SK-N-DZ (cell line): ENCODE results near the gene SLC9A9.

Experiments
- DNase-seq: peaks from one replicate; pipeline ENCODE4 v3.0.0-alpha.2; 2015; ENCODE audit warnings: low spot score

SLC9A9 gene

DNA sequence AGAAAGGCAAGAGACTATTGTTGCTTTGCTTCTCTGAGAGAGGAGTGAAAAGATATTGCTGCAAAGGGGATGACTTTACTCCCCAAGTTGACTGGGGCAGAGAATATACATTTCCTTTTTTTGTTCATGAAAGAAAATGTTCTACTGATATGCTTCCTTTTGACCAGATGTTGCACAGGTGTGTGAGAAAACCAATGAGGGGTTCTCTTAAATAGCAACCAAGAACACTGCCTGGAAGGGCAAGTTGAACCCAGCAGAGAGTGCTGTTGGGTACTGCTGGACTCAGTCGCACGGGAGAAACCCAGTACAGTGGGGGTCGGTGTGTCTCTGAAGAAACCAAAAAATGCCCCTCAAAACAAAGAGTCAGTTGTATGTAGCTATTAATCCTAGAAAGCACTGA, 627.5 kb downstream of the SLC9A9 start:
- DNase-seq: no peak

DNA sequence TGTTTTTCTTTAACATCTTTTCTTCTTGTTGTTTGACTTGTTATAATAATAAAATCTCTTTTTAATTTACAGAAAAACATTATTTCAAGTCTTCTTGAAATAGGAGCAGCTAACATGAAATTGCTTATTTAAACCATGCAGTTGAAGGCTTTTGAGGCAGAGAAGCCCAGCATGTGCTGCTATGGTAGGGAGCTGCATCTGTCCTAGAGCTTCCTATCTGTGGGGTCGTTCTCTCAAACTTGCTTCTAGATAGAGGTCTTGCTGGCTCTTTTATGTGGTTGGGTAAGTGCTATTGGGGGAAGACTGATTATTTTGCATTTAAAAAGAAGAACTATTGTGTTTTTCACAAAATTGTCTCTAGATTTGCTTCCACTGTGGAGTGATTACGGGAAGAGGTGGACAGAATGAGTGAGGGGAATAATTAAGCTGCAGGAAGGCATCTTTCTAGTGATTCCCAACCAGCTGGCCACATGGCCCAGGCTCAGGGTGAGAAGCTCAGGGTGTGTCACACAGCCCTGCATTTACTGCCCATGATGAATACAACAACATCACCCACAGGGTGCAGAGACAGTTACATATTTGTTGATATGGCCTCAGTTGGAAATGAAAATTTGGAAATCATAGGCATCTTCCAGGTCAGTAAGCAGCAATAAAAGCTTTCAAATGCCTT, 630.0 kb downstream of the SLC9A9 start:
- DNase-seq: no peak

DNA sequence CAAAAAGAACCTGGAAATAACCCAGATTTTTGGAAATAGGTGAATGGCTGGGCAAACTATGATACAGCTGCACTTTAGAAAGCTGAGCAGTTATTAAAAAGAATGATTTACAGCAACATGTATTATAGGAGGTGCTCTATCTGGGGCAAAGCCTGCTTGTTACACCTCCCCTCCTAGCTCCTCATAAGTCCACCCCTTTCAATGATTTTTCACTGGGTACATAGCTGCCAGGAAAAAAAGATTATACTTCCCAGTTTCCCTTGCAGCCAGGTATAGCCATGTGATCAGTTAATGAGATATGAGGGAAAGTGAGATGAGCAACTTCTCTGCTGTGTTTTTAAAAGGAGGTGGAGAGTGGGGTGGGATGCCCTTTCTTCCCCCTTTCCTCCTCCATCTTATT, 631.0 kb downstream of the SLC9A9 start:
- no peak for DNase-seq

DNA sequence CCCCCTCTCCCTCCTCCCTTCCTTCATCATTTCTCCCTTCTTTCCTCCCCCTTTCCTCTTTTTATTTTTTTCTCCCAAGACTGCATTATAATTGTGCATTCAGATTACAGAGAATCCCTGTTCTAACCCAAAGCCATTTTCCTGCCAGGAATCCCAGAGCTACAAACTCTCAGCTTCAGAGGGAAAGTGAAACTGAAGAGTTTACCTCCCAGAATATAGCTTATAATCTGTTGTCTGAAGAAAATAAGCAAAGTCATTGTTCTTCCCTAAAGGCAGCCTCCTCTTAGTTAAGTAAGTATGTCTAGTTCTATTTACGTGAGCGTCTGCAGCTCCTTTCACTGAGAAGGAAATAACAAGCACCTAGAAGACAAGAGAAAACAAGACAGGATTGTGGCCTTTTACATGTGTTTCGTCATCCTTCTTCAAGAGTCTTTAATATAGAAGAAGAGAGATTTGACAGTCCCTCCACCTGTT, 631.5 kb downstream of the SLC9A9 start:
- no peak for DNase-seq
